Measurements from ENCODE around the gene HDDC3. TPM values are rescaled to one million over a fixed set of nuclear protein-coding genes. Genes with fewer than 3 reads are reported as not detected.
"Not testable (repeated sequence)": the region's sequence is repeated elsewhere in the genome, so short reads cannot be mapped to it uniquely, and the experiment has no call there.

The HDDC3 gene
- polyA plus RNA-seq, 1 donor: 10.4 TPM

DNA sequence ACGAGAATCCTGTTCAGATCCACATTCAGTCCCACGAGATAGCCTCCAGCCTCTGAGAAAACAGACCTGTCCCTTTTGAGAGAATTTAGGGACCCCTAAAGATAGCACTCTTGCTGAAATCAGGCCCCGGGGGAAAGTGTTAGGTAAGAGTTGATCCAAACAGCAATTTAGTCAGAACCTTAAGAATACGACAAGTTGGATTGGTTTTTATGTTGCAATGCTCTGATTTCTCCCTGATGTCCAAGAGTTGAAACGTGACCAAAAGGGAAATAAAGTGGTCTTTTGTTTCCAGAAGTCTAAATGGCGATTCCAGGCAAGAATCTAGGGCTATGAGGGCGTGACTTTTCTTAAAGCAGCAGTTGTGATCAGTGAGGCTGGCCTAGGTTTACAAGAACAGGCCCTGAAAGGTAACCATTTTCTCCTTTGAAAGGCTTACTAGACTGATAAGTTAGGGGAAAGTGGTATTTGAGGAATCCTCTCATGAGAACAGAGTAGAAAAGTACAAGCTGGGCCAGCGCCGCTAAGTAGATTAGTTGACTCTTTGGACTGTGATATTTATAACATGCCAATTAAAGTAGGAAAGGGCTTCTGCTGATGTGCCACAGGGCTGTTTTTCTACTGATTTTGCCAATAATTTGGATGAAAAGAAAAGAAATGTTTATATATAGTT lies 24.4 kb downstream of the HDDC3 start:
- no peak for DNase-seq

DNA sequence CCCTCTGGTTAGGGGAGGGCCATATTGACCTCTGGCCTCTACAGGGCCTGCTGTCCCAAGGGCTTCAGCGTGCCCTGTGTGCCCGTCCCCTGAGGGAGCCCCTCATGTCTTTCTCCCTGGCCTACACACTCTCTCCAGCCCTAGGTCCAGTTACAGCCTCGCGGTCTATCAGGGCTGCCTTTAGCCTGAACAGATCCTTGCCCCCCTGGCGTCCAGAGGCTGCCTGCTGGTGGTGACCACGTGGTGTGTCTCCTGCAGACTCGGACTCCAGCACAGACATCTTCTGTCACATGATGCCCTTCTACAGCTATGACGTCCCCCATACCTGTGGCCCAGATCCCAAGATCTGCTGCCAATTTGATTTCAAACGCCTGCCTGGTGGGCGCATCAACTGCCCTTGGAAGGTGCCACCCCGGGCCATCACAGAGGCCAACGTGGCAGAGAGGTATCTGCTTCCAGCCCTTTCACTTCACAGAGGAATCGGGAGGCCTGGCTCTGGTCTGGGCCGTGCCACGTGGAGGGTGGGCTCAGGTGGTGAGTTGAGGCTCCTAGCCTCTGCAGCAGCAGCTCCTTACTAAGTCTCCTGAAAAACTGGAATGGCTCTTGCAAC lies 25.2 kb downstream of the HDDC3 start:
- DNase-seq: no peak

DNA sequence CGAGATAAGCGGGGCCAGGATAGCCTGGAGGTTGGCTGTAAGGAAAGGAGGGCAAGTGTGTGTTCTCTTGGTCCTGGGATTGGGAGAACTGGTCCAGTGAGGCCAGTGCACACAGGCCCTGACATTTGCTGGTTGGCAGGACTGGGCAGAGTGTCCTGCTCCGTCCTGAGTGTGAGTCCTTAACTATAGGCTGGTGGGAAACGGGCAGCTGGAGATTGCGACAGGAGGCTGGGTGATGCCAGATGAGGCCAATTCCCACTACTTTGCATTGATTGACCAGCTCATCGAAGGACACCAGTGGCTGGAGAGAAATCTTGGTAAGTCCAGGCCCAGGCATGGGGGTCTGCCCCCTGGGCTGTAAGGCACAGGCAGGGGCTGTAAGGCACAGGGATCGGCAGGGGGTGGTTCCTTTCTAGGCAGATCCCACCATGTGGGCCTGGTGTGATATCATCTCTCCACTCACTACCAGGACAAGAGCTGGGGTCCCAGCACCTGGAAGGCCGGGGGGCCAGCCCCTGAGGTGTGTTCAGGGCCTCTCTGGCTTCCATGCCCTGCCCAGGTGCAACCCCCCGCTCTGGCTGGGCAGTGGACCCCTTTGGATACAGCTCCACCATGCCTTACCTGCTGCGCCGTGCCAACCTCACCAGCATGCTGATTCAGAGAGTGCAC lies 26.0 kb downstream of the HDDC3 start:
- no peak for DNase-seq

DNA sequence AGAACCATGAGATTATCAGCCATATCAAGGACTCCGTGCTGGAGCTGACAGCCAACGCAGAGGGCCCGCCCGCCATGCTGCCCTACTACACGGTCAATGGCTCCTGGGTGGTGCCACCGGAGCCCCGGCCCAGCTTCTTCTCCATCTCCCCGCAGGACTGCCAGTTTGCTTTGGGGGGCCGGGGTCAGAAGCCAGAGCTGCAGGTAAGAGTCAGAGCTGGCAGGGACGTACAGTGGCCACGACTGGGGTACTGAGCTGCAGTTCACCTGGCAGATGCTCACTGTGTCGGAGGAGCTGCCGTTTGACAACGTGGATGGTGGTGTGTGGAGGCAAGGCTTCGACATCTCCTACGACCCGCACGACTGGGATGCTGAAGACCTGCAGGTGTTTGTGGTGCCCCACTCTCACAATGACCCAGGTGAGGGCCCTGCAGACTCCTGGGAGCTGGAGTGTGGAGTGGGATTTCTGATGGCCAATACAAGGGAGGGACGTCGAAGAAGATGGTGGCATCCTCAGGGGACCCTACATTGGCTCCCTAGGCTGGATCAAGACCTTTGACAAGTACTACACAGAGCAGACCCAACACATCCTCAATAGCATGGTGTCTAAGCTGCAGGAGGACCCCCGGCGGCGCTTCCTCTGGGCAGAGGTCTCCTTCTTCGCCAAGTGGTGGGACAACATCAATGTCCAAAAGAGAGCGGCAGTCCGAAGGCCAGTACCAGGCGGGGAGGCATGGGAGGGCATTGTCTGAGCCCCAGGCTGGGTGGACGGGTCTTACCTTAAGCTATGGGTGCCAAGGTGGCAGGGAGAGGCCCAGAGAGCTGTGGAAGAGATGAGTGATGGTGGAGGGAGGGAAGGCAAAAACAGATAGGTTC lies 26.8 kb downstream of the HDDC3 start:
- no peak for DNase-seq

DNA sequence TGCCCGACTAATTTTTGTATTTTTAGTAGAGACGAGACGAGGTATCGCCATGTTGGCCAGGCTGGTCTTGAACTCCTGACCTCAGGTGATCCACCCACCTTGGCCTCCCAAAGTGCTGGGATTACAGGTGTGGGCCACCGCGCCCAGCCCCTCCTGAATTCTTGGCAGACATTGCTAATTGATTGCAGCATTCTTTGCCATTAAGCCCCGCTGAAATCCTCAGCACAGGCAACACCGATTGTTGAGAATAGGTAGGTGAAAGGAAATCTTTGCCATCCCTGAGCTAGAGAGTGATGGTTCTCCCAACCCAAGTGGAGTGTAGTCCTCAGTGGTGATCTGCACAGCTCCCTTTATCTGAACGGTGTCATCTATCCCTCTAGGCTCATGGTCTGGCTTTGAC lies 27.6 kb downstream of the HDDC3 start:
- DNase-seq: no peak

DNA sequence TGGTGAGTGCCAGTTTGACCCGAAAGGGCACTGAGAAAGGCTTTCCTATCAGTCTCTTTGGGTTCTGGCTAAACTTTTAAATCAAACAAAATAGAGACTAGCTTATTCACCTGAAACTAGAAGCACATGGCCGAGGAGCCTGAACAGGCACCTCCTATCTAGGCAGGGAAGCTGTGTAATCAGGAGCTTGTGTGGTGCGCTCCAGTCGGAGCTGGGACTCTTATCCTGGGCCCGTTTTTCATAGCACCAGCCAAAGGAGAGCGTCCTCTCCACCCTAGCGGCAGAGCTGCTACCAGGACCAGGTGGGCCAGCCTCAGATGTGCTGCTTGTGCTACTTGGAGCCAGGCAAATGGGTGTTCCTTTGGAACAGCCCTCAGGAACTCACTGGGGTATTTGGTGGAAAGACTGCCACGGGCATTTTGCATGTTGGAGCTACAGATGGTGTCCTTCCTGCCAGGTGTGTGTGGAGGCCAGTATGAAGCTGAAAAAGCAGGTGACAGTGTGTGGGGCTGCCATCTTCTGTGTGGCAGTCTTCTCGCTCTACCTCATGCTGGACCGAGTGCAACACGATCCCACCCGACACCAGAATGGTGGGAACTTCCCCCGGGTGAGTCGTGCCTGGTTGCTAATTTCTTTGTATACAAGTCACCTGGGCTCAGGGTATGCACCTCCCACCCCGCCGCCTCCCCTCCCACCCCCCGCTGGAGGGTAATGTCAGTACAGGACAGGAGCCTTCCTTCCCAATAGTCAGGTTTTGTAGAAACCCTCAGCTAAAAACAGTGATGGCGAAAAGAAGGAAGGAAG lies 28.4 kb downstream of the HDDC3 start:
- no peak for DNase-seq

DNA sequence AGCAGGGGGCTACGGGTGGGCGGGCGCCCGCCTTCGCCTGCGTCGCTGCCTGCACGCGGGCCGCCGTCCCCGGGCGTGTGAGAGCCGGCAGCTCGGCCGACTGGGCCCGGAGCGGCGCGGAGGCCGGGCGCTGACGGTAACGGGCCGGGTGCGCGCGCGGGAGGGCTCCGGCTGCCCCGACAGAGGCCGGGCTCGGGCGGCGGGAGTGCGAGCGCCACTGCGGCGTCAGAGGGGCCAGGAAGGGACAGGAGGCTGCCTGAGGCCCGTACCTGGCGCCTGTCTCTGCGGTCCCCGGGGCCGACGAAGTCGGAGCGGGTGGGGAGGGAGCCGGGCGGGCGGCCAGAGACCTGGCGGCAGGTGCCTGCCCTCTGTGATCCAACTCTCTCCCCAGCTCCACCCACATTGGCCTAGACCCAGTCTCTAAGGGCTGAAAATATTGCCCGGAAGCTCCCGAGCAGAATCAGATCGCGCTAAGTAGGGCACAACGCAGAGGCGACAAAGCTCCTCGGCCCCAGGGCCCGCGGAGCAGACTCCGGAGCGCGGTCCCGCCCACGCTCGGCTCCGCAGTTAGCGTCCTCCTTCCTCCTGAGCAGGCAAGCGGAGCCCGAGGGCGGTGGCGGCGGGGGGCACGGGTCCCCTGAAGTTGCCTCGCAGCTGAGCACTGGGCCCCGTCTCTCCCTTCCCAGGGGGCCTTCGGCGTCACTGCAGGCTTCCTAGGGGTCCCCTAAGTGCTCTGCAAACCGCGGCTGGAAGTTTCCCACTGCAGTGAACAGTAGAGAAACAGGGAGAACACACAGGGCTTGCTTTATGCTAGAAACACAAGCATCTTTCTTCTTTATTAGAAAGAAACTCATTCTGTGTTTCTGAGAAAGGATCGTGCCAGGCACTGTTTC lies 29.3 kb downstream of the HDDC3 start, which contains the start of gene MAN2A2:
TSS of gene MAN2A2 (plus strand) at position 463 of the 893 bp plus-strand sequence. CDS start 906 bp downstream, outside the sequence.
- DNase-seq: peak; percentile 51

DNA sequence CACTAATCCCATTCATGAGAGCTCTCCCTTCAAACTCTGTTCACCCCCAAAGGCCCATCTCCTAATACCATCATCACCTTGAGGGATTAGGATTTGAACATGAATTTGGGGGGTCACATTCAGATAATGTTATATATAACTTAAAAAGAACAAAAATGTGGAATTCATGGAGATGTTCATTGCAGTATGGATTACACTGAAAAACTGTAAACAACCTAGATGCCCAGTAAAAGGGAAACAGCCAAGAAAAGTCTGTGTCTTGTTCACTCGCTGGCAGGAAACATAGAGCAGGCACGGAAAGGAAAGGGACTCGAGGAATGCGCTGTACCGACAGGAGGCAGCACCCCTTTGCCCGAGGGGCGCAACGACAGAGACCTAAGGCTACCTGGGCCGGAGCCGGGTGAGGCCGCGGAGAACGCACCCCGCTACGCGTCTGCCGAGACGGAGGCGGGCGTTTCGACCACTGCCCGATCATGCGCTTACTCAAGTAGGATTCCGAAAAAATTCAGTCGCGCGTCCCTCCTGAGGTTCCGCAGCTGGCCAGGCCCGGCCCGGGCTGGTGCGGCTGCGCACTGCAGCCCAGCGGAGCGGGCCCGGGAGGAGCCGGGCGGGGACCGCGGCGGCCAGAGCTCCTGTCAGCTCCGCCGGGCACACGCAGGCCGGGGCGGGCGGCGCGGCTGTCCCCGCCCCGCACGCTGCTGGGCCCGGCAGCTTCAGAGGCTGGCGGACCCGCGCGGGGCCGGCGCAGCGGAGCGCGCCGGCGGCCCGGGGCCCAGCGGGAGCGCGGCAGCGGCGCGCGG lies 30.1 kb downstream of the HDDC3 start:
- peak; percentile 86 for DNase-seq

DNA sequence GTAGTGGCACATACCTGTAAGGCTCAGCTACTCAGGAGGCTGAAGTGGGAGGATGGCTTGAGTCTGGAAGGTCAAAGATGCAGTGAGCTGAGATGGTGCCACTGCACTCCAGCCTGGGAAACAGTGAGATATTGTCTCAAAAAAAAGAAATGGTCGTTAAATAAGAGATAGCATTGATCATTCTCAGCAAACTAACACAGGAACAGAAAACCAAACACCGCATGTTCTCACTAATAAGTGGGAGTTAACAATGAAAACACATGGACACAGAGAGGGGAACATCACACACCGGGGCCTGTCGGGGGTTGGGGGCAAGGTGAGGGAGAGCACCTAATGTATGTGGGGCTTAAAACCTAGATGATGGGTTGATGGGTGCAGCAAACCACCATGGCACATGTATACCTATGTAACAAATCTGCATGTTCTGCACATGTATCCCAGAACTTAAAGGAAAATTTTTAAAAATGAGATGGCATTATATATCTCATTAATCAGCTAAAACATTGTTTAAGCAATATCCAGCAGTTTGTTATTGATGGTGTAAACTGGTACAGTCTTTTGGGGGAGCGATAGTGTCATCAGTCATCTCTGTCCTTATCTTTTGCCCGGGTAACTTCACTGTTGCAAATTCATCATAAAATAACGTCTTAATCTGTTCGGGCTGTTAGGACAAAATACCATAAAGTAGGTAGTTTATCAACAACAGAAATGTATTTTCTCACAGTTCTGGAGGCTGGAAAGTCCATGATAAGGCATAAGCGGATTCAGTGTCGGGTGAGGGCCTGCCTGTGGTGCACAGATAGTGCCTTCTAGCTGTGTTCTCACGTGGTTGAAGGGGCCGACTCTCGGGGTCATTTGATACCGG lies 30.9 kb downstream of the HDDC3 start:
- DNase-seq: no peak

DNA sequence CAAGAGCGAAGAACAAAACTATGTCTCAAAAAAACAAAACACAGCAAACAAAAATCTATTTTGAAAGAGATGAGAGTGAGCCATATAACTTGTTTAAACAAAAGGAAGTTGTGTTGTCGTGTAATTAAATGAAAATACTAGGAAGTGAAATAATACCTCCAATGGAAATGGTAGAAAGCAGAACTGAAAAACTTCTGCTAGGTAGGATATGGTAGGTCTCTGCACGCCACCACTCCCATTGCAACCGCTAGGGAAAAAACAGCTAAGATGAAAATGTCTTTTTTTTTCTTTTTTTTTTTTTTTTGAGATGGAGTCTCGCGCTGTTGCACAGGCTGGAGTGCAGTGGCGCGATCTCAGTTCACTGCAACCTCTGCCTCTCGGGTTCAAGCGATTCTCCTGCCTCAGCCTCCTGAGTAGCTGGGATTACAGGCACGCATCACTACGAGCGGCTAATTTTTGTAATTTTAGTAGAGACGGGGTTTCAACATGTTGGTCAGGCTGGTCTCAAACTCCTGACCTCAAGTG lies 35.2 kb downstream of the HDDC3 start:
- DNase-seq: not testable (repeated sequence)

DNA sequence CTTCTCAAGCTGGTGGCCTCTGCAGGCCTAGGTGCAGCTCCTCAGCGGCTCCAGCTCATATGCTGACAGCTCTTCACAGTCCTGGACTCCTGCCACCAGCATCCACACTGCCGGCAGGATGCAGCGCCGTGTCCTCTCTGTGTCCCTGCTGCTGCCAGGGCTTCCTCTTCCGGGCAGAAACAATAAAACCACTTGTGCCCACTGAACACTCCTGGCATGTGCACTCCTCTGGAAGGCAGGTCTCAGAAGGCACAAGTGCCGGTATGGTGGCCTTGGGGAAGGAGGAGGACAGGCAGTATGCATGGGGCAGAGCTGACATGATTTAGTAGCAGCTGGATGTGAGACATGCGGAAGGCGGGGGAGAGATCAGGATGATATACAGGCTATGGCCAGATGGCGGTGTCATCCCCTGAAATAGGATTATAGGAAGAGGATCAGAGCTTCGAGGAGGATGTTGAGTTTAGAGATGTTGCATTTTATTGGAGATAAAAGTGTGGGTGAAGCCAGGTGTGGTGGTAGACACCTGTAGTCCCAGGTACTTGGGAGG lies 36.7 kb downstream of the HDDC3 start:
- no peak for DNase-seq

DNA sequence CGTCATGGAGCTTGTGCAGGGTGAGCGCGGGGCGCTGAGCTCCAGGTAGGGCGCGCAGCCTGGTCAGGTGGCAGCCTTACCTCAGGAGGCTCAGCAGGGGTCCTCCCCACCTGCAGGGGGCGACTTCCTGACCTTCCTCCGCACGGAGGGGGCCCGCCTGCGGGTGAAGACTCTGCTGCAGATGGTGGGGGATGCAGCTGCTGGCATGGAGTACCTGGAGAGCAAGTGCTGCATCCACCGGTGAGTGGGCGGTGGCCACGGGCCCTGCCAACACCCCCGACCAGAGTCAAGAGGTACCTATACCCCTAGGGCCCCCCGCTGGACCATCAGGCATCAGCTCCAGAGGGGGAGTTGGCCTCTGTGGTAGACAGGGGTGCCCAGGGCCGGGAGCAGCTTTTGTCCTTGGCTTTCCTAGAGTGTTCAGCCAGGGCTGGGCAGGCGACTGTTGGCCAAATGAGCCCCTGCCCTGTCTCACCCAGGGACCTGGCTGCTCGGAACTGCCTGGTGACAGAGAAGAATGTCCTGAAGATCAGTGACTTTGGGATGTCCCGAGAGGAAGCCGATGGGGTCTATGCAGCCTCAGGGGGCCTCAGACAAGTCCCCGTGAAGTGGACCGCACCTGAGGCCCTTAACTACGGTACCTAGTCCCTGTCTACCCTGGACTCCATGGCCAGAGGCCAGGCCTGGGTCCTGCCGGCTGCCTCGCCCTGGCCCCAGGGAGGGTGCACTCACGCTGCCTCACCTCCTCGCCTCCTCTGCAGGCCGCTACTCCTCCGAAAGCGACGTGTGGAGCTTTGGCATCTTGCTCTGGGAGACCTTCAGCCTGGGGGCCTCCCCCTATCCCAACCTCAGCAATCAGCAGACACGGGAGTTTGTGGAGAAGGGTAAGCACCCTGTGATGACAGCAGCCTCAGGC lies 38.9 kb downstream of the HDDC3 start:
- DNase-seq: no peak

DNA sequence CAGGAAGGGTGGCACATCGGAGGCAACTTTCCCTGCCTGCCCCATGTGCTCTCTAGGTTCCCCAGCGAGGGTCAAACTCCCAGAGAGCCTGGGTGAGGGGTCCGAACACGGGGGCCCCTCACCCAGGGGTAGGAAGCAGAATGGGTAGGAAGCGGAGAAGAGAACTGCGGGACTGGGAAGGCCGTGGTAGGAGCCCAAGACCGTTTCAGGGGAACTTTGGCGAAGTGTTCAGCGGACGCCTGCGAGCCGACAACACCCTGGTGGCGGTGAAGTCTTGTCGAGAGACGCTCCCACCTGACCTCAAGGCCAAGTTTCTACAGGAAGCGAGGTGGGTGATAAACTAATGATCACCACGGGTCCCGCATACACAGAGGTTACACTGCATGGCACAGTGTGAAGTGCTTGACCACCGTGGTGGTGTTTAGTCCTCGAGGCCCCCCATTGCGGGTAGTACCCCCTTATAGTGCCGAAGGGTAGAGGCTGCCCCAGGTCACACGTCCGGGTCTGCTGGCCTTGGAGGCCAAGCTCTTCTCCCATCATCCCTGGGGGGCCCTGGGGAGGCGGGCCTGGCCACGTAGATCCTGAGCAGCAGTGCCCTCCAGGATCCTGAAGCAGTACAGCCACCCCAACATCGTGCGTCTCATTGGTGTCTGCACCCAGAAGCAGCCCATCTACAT lies 39.7 kb downstream of the HDDC3 start:
- no peak for DNase-seq

DNA sequence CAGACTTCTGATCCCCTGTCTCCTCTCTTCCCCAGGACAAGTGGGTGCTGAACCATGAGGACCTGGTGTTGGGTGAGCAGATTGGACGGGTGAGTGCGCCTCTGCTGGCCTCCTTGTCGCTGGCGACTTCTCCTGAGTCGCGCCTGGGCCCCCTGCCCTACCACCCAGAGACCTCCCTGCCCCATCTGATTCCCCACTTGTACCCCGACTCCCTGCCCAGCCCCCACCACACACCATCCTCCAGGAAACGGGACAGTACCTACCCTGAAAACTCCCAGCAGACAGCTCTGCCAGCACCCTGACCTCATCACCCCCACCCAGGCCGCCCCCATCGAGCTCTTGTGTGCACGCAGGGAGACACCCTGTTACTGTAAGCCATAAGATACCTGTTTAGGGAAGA lies 40.3 kb downstream of the HDDC3 start:
- no peak for DNase-seq

DNA sequence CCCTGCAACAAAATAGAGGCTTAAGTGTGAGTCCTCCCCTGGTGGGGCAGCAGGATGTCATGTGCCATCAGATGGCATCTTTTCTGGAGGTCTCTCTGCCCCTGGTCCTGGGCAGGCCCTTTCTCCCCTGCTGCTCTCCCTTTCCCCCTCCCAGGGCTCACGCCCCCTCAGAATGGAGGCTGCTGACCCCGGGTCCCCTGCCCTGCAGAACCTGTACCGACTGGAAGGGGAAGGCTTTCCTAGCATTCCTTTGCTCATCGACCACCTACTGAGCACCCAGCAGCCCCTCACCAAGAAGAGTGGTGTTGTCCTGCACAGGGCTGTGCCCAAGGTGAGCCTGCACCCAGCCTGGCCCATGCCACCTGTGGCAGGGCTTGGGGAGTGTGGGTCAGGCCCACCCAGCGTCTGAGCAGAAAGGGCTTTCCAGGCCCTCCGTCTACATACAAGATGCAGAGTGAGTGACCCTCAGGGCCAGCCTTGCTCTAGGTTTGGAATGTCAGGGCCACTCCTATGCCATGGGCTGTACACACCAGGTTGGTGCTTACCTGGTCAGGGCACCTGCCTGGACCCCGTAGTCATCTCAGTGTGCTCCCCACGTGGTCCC lies 40.9 kb downstream of the HDDC3 start:
- no peak for DNase-seq

DNA sequence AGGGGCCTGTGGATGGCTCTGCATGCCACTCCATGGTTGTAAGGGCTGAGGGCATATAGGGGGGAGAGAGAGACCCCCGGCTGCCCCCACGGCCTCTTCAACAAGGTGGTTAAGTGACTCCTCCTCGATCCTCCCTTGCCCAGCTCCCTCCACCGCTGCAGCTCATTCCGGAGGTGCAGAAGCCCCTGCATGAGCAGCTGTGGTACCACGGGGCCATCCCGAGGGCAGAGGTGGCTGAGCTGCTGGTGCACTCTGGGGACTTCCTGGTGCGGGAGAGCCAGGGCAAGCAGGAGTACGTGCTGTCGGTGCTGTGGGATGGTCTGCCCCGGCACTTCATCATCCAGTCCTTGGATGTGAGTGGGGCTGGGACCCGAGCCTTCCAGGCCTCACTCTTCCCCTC lies 41.5 kb downstream of the HDDC3 start:
- no peak for DNase-seq
